HepG2 (cell line): Measurements from ENCODE around the gene CFAP210. TPM values are rescaled to one million over a fixed set of nuclear protein-coding genes. Genes with fewer than 3 reads are reported as not detected.
A peak's percentile ranks its signal among the peaks of the same experiment; 100 is the strongest.

Experiments used
- ARNTL ChIP-seq: sonication (generic); formaldehyde crosslinking; IDR thresholded peaks from 2 replicates; pipeline ENCODE4 v1.4.0; 2020; ENCODE audit warnings: mild to moderate bottlenecking, missing genetic modification reagents
- BHLHE40 ChIP-seq: IDR thresholded peaks from 2 replicates; pipeline ENCODE4 v1.6.1; 2011; ENCODE audit warnings: low read length, improper control_type of control experiment
- CBX5 ChIP-seq: sonication (generic); formaldehyde crosslinking; IDR thresholded peaks from 2 replicates; pipeline ENCODE4 v1.4.0; 2020; ENCODE audit warnings: missing genetic modification reagents, borderline replicate concordance
- CHD2 ChIP-seq: IDR thresholded peaks from 2 replicates; pipeline ENCODE4 v1.6.1; 2011; ENCODE audit warnings: low read depth, low read length, improper control_type of control experiment
- ETV6 ChIP-seq: sonication (generic); formaldehyde crosslinking; conservative IDR thresholded peaks from 2 replicates; pipeline ENCODE4 v1.4.0; 2020; ENCODE audit warnings: missing genetic modification reagents
- FLYWCH1 ChIP-seq: sonication (generic); formaldehyde crosslinking; IDR thresholded peaks from 2 replicates; pipeline ENCODE4 v1.8.1; 2023; ENCODE audit warnings: mild to moderate bottlenecking, missing genetic modification reagents
- HES4 ChIP-seq: sonication (generic); formaldehyde crosslinking; IDR thresholded peaks from 2 replicates; pipeline ENCODE4 v1.9.0; 2021; ENCODE audit warnings: mild to moderate bottlenecking, missing genetic modification reagents, borderline replicate concordance
- HOXA3 ChIP-seq: sonication (generic); formaldehyde crosslinking; IDR thresholded peaks from 2 replicates; pipeline ENCODE4 v1.5.0; 2020; ENCODE audit warnings: missing genetic modification reagents
- JUN ChIP-seq: sonication (generic); formaldehyde crosslinking; IDR thresholded peaks from 2 replicates; pipeline ENCODE4 v1.4.0; 2020; ENCODE audit warnings: mild to moderate bottlenecking, missing genetic modification reagents
- MBD4 ChIP-seq: IDR thresholded peaks from 2 replicates; pipeline ENCODE4 v1.6.1; 2012; ENCODE audit warnings: low read length, inconsistent platforms, borderline replicate concordance
- MED1 ChIP-seq: sonication (generic); formaldehyde crosslinking; IDR thresholded peaks from 2 replicates; pipeline ENCODE4 v1.4.0; 2020; ENCODE audit warnings: missing genetic modification reagents
- MXD4 ChIP-seq: IDR thresholded peaks from 2 replicates; pipeline ENCODE4 v1.6.1; 2016; ENCODE audit warnings: mild to moderate bottlenecking, missing biosample characterization, missing genetic modification reagents
- TBL1XR1 ChIP-seq: fragments of 150-350 bp; IDR thresholded peaks from 2 replicates; pipeline ENCODE4 v1.6.1; 2014; ENCODE audit warnings: borderline replicate concordance, low read length; ENCODE audit not compliant: partially characterized antibody
- TCF7L2 ChIP-seq: IDR thresholded peaks from 2 replicates; pipeline ENCODE4 v1.6.1; 2011; ENCODE audit warnings: mild to moderate bottlenecking, low read depth, low read length, moderate library complexity
- ZBTB3 ChIP-seq: sonication (generic); formaldehyde crosslinking; IDR thresholded peaks from 2 replicates; pipeline ENCODE4 v1.4.0; 2020; ENCODE audit warnings: low read depth, mild to moderate bottlenecking, moderate library complexity, missing genetic modification reagents, borderline replicate concordance
- ZFP36L2 ChIP-seq: sonication (generic); formaldehyde crosslinking; IDR thresholded peaks from 2 replicates; pipeline ENCODE4 v1.4.0; 2020; ENCODE audit warnings: missing genetic modification reagents
- ZNF256 ChIP-seq: sonication (generic); formaldehyde crosslinking; conservative IDR thresholded peaks from 2 replicates; pipeline ENCODE4 v1.4.0; 2020; ENCODE audit warnings: missing genetic modification reagents
- ZNF660 ChIP-seq: sonication (generic); formaldehyde crosslinking; IDR thresholded peaks from 2 replicates; pipeline ENCODE4 v1.5.1; 2020; ENCODE audit warnings: mild to moderate bottlenecking, low read depth, missing genetic modification reagents, borderline replicate concordance
- ZNF83 ChIP-seq: sonication (generic); formaldehyde crosslinking; IDR thresholded peaks from 2 replicates; pipeline ENCODE4 v1.4.0; 2020; ENCODE audit warnings: missing genetic modification reagents, mild to moderate bottlenecking, borderline replicate concordance
- ZNF879 ChIP-seq: sonication (generic); formaldehyde crosslinking; IDR thresholded peaks from 2 replicates; pipeline ENCODE4 v1.8.1; 2023; ENCODE audit warnings: missing genetic modification reagents
- polyA plus RNA-seq, 8 experiments: library from polyadenylated mRNA; depleted of rRNA in 3 of 8; stranded (reverse) in 7 of 8; unstranded in 1 of 8; fragments of >200 nt; fragmentation: Illumina TruSeq in 4 of 8; extraction: Trizol in 4 of 8; gene quantifications; 2 replicates each; pipeline versions ENCODE4 v1.2.1 to v1.2.3, GENCODE V29; 2011 to 2016; ENCODE audit warnings: low read depth in 4 of 8, missing spikeins in 1 of 8, mixed read lengths in 1 of 8; ENCODE audit not compliant: insufficient read depth in 1 of 8
- total RNA-seq, 5 experiments: library from RNA; depleted of rRNA; stranded (reverse); fragments of >200 nt; fragmentation: Illumina TruSeq; extraction: Trizol; gene quantifications; 2 replicates each; pipeline ENCODE4 v1.2.3, GENCODE V29; 2016; ENCODE audit warnings: low read depth in 1 of 5
- TF ChIP-seq, protein P1 (sequence below): sonication (generic); formaldehyde crosslinking; IDR thresholded peaks from 2 replicates; pipeline ENCODE4 v1.5.1; 2020; ENCODE audit warnings: missing genetic modification reagents, mild to moderate bottlenecking, borderline replicate concordance
- TF ChIP-seq, protein P2 (sequence below): sonication (generic); formaldehyde crosslinking; IDR thresholded peaks from 2 replicates; pipeline ENCODE4 v1.5.1; 2020; ENCODE audit warnings: missing genetic modification reagents, mild to moderate bottlenecking, borderline replicate concordance
- TF ChIP-seq, protein P3 (sequence below): sonication (generic); formaldehyde crosslinking; IDR thresholded peaks from 2 replicates; pipeline ENCODE4 v1.8.0; 2022; ENCODE audit warnings: mild to moderate bottlenecking, missing genetic modification reagents, borderline replicate concordance
- TF ChIP-seq, protein P4 (sequence below): sonication (generic); formaldehyde crosslinking; IDR thresholded peaks from 2 replicates; pipeline ENCODE4 v1.5.1; 2020; ENCODE audit warnings: missing genetic modification reagents, mild to moderate bottlenecking, borderline replicate concordance

The CFAP210 gene
- total and polyA plus RNA-seq, 2 of the 13 experiments (the other 11 are each of a cell fraction or from before 2014, with no cell fraction given), result 0.18 TPM; not detected in 1

DNA sequence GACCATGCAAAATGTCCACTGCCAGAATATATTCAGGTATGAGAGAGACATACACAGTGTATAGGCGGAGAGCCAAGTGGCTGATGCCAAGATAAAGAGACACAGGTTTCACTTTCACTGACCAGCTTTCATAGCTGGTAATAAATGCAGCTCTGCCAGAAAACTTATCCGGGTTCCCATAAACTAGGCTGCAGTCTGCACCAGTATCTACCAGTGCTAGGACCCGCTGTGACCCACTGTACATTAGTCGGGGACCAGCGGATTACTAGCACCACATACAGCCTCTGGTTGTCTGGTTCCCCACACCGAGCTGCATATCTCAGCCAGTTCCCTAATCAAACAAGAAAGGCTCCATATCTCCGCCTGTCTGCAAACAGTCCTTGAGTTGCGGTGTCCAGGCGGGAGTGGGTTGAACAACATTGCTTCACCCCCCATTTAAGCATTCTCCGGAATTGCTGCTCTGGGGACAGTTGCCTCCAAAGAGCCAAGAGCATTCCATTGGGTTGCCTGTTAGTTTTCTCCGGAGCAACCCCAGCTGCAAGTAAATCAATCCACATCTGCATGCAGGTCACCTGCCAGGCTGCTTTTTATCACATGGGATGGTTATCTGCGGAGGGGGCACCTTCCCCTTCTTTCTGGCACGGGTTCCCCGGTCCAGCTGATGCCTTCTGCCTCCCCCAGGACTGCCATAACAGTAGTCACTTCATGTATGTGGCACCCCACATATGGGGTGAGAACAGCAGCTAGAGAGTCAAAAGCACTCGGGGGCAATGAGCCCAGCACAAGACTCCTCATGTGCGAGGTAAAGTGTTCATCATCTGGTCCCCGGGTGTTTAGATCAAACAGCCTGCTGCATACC is 21.4 kb upstream of the CFAP210 start (continued):
- TF ChIP-seq ZNF879 (CRISPR knock-in tag) (no peak), ZNF660 (CRISPR knock-in tag) (no peak), ZBTB3 (CRISPR knock-in tag) (no peak), HES4 (no peak), CBX5 (CRISPR knock-in tag) (no peak; the same call in 1 of the 2 replicates), ZNF256 (no peak), JUN (CRISPR knock-in tag) (0 out of 2 replicates have a peak, but pooled peaks have one; percentile 26), CHD2 (no peak), ZFP36L2 (CRISPR knock-in tag) (no peak), ETV6 (CRISPR knock-in tag) (no peak), FLYWCH1 (CRISPR knock-in tag) (0 out of 2 replicates have a peak, but pooled peaks have one; percentile 57), ZNF83 (no peak), MXD4 (CRISPR knock-in tag) (no peak), TCF7L2 (no peak), BHLHE40 (no peak), MBD4 (no peak), MED1 (CRISPR knock-in tag) (peak; percentile 79), ARNTL (CRISPR knock-in tag) (no peak), HOXA3 (CRISPR knock-in tag) (peak; percentile 74), TBL1XR1 (no peak)
- TF ChIP-seq, protein P1, sequence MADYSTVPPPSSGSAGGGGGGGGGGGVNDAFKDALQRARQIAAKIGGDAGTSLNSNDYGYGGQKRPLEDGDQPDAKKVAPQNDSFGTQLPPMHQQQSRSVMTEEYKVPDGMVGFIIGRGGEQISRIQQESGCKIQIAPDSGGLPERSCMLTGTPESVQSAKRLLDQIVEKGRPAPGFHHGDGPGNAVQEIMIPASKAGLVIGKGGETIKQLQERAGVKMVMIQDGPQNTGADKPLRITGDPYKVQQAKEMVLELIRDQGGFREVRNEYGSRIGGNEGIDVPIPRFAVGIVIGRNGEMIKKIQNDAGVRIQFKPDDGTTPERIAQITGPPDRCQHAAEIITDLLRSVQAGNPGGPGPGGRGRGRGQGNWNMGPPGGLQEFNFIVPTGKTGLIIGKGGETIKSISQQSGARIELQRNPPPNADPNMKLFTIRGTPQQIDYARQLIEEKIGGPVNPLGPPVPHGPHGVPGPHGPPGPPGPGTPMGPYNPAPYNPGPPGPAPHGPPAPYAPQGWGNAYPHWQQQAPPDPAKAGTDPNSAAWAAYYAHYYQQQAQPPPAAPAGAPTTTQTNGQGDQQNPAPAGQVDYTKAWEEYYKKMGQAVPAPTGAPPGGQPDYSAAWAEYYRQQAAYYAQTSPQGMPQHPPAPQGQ (CRISPR knock-in tag), result no peak
- TF ChIP-seq, protein P2, sequence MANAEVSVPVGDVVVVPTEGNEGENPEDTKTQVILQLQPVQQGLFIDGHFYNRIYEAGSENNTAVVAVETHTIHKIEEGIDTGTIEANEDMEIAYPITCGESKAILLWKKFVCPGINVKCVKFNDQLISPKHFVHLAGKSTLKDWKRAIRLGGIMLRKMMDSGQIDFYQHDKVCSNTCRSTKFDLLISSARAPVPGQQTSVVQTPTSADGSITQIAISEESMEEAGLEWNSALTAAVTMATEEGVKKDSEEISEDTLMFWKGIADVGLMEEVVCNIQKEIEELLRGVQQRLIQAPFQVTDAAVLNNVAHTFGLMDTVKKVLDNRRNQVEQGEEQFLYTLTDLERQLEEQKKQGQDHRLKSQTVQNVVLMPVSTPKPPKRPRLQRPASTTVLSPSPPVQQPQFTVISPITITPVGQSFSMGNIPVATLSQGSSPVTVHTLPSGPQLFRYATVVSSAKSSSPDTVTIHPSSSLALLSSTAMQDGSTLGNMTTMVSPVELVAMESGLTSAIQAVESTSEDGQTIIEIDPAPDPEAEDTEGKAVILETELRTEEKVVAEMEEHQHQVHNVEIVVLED (CRISPR knock-in tag), result no peak
- TF ChIP-seq, protein P3, sequence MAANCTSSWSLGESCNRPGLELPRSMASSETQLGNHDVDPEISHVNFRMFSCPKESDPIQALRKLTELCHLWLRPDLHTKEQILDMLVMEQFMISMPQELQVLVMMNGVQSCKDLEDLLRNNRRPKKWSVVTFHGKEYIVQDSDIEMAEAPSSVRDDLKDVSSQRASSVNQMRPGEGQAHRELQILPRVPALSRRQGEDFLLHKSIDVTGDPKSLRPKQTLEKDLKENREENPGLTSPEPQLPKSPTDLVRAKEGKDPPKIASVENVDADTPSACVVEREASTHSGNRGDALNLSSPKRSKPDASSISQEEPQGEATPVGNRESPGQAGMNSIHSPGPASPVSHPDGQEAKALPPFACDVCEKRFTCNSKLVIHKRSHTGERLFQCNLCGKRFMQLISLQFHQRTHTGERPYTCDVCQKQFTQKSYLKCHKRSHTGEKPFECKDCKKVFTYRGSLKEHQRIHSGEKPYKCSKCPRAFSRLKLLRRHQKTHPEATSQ (CRISPR knock-in tag), result no peak; the same call in 1 of the 2 replicates
- TF ChIP-seq, protein P4, sequence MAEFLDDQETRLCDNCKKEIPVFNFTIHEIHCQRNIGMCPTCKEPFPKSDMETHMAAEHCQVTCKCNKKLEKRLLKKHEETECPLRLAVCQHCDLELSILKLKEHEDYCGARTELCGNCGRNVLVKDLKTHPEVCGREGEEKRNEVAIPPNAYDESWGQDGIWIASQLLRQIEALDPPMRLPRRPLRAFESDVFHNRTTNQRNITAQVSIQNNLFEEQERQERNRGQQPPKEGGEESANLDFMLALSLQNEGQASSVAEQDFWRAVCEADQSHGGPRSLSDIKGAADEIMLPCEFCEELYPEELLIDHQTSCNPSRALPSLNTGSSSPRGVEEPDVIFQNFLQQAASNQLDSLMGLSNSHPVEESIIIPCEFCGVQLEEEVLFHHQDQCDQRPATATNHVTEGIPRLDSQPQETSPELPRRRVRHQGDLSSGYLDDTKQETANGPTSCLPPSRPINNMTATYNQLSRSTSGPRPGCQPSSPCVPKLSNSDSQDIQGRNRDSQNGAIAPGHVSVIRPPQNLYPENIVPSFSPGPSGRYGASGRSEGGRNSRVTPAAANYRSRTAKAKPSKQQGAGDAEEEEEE (CRISPR knock-in tag), result no peak
